GM04504 (cell line): Measurements from ENCODE around the gene WSB2.

ENCODE experiments used
- DNase-seq: peaks from one replicate; pipeline ENCODE4 v3.0.0-alpha.2; 2012; ENCODE audit warnings: low read depth

Gene WSB2

DNA sequence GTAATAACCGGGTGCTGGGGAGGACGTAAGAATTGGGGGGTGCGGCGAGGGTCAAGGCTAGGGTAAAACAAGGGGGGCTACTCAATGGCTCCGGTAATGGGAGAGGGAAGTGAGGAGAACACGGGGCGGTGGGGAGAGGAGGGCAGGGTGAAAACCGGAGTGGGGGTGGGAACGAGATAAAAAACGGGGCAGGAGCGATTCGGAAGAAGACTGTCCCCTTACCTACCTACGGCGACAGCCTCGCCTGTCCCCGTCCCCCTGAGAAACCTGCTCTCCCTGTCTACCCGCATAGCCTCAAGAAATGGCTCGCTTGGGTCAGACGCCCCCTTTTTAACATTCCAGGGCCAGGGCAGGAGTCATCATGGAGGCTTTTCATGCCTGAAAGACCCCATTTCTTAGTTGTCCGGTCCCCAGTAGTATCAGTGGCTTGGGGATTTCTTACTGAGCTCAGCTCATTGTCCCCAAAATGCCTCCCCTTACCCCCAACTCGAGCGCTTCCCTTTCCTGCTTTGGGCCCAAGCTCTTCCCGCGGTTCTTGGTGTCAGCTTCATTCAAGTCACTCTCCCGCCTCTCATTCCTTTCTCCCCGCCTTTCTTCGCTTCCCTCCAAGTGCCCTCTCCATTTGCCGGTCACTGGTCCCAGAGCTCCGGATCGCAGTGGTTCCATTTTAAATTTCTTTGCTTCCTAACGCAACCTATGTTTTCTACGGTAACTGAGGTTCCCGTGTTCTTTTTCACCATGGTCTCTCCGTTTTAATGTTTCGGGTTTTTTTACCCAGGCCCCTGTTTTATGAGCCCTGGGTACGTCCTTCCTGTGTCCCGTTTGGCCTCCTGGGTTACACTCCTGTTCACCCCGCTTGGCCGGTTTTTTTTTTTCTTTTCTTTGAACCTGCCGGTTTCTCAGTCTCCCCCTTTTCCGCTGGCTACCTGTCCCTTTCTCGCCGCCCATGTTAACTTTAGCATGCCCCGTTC is 1.2 kb upstream of the WSB2 start:
- DNase-seq = no peak

DNA sequence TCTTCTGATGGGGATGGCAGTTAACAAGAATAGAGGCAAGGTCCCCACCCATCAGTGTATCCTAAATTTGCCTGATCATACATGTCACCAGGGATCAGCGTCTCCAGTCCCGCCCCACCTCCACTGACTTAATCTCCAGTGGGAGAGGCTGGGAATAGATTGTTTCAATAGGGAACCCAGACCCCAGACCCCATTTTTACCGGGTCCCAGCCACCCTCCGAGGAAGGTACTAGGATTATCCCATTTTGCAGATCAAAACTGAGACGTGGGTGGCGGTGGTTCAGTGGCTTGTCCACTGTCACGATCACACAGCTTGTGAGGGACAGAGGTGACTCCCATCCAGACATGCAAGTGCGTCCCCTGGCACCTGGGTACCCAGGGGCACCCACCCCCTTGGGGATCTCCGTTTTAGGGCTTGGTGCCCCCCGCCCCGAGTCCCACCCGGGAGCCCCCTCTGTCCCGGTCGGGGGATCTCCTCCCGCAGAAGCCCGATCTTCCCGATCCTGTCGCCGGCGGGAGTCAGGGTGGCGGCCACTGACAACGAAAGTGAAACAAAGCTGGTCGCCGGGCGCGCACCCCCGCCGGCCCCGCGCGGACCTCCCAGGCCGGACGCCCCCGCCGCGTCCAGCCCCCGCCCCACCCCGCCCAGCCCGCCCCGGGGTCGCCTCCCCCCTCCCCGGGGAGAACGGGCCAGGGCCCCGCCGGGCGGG is 523 bp downstream of the WSB2 start:
- no peak for DNase-seq

DNA sequence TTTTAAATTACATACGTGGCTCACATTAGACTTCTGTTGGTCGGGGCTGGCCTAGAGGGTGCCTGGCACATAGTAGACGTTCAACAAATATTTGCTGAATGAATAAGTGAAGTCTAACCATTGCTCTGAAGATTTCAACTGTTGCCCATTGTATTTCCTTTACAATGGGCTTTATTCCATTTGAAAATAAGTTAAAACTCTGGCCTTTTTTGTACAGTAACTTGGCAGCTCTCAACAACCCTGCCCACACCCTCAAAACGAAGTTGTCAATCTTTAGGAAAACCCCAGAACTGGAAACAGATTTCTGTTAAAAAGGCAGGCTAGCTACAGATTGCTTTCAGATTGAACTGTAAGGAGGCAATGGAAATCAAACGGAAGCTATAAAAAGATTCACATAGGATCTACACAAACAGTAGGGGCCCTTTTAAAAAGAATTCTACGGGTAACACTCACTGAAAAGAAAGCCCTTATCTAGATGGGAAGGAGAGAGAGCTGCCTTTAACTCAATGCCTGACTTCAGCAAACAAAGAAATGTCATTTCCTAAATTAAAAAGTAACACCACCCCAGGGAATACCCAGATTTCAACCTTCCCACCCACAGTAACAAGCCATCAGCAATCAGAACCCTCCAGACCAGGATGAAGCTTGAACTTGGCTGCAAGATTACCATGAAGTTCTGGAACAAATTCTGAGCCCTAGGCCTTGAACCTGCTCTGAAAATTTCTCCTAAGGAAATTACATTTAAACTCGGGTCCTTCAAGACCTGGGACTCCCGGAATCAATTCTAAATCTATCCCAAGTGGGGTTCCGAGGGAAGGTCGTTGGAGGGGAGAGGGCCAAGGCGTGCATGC is 1.4 kb downstream of the WSB2 start:
- no peak for DNase-seq

DNA sequence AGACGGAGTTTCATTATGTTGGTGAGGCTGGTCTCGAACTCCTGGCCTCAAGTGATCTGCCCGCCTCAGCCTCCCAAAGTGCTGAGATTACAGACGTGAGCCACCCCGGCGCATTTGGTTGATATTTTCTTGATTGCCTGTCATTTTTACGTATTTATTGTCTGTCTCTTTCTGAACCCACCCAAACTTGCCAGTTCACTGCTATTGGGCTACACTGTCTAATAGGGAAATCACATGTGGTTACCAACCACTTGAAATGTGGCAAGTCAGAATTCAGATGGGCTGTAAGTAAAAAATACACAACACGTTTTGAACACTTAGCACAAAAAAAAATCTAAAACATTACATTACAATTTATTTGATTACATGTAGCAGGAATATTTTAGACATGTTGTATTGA is 2.1 kb downstream of the WSB2 start:
- DNase-seq = no peak

DNA sequence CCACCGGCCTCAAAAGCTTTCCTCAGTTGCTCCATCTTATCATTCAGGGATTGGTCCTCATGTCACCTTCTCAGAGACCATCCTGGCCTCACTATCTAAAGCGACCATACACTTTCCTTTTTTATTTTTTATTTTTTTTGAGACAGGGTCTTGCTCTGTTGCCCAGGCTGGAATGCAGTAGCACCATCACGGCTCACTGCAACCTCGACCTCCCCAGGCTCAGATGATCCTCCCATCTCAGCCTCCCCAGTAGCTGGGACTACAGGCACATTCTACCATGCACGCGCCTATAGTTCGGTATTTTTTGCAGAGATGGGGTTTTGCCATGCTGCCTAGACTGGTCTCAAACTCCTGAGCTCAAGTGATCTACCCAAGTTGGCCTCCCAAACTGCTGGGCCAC is 2.8 kb downstream of the WSB2 start:
- no peak for DNase-seq

DNA sequence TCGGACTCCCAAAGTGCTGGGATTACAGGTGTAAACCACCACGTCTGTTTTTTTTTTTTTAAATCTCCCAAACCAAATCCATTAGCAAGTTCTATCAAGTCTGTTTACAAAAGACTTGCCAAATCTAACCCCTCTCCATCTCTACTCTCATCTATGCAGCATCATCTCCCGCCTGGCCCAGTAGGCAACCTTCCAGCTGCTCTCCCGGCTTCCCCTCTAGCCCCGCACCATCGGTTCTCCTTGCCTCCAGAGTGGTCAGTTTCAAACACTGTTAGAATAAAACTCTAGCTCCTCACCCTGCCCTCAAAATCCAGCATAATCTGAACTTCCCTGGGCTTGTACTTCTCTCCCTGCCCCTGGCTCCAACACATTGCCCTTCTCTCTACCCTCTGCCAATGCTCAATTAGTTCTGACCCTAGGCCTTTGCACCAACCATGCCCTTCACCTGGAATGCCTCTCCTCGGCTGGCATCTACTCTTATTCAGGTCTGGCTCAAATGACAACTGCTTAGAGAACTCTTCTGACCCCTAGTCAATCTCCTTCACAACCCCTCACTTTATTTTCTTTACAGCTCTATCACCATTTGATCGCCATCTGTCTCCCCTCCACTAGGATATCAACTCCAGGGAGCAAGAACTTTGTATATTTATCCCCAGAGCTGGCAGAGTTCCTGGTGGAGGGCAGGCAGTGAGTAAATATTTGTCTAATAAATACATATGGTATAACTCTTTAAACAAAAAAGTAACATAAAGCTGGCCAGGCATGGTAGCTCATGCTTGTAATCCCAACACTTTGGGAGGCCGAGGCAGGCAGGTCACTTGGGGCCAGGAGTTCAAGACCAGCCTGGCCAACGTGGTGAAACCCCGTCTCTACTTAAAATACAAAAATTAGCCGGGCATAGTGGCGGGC is 4.9 kb downstream of the WSB2 start:
- DNase-seq = no peak

DNA sequence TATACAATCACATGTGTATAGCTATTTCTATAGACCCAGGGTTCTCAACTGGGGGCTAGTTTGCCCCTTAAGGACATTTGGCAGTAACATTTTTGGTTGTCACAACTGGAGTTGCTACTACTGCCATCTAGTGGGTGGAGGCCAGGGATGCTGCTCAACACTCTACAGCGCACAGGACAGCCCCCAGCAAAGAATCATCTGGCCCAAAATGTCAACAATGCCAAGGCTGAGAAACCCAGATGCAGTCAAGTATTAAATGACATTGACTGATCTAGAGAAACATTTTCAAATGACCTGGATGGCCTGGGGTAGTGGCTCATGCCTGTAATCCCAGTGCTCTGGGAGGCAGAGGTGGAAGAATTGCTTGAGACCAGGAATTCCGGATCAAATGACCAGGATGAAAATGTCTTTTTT is 5.8 kb downstream of the WSB2 start:
- DNase-seq = no peak

DNA sequence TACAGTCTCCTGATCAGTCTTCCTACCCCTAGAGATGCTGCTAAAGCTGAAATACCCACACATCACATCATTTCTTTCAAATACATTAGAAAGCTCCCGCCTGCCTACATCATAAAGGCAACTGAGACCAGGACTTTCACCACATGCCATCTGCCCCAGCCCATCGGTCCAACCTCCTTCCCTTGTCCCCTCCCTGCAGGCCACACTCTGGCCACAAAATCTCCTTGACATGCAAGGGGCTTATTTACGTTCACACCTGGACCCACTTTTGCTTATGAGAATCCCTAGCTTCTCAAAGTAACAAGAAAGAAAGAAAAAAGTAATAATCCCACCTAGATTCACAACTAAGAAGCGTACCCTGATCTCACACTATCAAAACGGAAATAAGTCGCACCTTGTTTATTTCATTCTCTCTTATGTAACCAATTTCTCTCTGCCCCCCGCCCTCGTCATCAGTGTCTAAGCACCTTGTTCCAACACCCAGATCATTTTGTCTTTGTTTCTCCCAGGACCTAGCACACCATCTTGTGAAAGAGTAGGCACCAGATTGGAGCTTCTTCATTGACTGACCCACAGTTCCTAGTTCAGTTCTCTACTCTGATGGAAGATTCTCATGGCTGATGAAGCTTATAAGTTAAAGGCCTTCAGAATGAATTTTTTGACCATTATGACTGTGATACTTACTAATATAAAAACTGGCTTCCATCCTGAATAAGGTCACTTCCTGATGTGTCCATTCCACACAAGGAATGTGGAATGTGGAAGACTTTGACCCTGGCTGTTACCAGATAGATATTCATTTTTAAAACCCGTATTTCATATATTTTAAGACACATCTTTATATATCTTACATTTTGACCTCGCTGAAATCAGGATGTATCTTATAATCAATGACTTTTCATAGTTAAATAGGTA is 7.7 kb downstream of the WSB2 start:
- no peak for DNase-seq

DNA sequence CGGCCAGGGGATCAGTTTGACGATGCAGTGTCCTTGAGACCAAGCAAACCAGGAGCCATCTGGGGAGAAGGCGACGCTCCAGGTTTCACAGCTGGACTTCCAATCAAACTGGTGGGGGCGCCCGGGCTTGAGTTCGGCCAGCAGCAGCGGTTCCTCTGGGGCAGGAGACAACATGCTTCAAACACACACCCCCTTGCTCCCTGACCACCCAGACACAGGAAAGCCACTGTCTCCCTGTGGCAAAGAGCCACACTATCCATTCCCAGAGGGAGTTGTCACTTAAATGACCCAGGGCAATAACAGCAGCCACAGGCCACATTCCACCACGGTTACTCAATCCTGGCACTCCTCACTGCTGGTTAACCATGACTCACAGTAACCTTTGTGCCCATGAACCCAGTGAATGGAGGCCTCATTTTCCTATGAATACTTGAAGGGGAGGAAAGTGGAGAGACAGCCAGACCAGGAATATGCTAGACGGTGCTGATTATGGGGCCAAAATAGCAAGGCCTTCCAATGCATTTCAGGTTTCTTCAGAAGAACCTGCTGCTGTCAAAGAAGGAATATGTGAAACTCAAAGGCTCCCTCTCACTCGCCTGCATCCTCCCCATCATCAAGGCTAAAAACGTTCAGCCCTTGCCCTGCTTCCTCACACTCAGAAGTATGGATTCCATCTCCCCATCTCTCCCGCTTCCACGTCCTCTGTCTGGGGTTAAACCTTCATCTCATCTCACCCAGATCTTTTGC is 8.5 kb downstream of the WSB2 start:
- peak; percentile 96 for DNase-seq

DNA sequence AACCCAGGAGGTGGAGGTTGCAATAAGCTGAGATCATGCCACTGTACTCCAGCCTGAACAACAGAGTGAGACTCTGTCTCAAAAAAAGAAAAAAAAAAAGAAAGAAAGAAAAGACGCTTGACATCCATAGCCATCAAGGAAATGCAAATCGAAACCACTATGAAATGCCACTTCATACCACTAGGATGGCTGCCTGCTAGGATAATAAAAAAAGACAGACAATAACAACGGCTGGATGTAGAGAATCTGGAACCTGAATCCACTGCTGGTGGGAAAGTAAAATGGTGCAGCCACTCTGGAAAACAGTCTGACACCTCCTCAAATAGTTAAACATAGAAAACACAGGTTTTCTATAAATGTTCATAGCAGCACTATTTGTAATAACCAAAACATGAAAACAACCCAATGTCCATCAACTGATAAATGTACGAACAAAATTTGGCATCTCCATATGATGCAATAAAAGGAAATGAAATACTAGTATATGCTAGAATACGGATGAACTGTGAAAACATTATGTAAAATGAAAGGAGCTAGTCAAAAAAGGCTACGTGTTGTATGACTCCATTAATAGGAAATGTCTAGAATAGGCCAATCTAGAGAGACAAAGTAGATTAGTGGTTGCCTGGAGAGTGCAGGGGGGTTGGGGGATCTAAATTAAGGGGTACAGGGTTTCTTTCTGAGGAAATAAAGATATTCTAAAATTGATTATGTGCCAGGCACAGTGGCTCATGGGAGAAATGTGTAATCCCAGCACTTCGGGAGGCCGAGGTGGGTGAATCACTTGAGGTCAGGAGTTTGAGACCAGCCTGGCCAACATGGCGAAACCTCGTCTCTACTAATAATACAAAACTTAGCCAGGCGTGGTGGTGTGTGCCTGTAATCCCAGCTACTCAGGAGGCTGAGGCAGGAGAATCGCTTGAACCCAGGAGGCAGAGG is 9.7 kb downstream of the WSB2 start:
- DNase-seq = no peak

DNA sequence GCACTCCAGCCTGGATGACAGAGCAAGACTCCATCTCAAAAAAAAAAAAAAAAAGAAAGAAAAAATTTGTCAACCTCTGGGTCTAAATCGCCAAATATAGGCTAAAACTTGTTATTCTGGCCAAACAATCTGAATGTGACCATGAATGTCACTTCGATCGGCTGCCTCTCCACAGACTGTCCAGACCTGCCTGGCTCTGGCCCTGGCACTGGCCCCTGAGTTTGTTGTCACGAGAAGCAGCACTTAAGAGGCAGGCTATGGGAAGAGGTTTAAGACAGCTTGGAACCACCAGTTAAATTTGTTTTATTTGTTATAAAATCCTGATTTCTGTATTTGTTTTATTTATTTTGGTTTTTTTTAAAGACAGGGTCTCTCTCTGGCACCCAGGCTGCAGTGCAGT is 14.5 kb downstream of the WSB2 start:
- DNase-seq = no peak

DNA sequence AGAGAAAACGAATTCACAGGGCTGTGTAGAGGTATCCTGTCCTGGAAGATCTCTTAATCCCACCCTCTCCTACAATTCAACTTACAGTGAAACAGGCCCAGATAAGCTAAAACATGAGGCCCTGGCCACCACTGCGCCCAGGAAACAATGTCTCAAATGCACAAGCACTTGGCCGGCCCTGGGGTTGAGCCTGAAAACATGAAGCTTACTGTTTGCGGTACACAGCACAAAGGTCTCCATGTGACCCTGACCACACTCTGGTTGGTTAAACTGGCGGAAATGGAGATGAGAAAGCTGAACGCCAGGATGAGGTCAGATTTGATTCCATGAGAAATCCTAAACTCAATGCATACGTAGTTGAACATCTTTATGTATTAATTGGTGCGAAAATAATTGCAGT is 16.4 kb downstream of the WSB2 start:
- no peak for DNase-seq

DNA sequence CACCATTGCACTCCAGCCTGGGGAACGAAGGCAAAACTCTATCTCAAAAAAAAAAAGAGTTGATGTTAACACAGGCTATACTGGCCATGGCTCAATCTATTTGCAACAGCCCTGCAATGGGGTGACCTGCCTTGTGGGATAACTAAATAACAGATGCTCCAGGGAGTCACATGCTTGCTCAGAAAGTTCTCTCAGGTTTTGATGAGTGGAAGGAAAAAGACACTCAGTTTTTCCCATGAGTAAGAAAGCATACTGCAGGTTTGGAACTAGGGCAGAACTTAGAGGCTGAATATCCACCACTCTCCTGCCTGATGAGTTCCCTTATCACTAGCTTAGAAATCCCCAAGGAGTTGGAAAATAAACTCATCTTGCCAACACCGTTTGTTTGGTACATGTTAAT is 16.9 kb downstream of the WSB2 start:
- no peak for DNase-seq

DNA sequence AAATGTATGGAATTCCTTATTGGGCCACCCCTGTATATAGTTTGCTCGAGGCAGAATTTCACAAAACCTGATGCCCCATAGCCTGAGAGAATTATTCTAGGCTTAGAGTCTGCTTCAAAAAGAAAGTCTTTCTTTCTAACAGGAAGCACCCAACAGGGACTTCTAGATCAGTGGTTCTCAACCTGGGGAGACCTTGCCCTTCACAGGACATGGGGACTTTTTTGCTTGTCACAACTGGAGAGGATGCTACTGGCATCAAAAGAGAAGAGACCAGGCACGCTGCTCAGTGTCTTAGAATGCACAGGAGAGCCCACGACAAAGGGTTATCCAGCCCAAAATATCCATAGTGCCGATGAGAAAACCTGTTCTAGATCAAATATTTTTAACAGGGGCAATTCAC is 18.9 kb downstream of the WSB2 start:
- no peak for DNase-seq

DNA sequence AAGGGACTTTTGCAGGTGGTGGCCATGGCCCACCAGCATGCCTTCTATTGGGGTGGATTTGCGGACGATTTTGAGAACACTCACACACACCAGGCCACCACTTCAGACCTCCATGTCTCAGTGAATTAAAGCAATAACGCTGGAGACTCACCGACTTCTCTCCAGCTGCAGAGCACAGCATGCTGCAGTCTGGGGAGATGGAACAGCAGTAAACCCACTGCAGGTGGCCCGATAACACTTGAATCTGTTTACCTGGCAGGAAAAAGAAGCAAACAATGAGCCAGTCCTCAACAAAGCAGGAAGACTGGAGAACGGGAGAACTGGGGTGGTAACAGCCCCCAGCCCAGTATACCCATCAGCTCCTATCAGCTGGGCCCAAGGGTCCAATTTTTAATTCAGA is 22.8 kb downstream of the WSB2 start:
- no peak for DNase-seq

DNA sequence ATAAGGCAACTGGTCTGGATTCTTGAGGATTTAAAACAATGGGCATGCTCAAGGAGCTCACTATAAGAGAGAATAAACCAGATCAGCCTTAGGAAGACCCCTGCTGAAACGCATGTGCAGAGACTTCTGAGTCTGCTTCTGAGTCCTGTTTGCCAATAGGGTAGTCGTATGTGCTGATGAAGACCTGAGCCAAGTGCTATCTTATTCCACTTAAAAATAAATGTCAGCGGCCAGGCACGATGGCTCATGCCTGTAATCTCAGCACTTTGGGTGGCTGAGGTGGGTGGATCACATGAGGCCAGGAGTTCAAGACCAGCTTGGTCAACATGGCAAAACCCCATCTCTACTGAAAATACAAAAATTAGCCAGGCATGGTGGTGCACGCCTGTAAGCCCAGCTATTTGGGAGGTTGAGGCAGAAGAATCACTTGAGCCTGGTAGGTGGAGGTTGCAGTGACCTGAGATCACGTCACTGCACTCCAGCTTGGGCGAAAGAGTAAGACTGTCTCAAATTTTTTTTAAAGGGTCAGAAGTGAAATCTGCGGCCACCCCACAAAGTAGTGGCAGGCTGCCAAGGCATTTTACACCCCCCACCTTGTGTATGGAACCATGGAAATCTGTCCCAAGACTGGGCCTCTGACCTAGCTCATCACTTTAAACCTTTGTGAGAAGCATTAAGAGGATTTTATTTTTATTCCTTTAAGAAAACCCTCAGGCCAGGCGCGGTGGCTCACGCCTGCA is 24.1 kb downstream of the WSB2 start:
- DNase-seq = no peak

DNA sequence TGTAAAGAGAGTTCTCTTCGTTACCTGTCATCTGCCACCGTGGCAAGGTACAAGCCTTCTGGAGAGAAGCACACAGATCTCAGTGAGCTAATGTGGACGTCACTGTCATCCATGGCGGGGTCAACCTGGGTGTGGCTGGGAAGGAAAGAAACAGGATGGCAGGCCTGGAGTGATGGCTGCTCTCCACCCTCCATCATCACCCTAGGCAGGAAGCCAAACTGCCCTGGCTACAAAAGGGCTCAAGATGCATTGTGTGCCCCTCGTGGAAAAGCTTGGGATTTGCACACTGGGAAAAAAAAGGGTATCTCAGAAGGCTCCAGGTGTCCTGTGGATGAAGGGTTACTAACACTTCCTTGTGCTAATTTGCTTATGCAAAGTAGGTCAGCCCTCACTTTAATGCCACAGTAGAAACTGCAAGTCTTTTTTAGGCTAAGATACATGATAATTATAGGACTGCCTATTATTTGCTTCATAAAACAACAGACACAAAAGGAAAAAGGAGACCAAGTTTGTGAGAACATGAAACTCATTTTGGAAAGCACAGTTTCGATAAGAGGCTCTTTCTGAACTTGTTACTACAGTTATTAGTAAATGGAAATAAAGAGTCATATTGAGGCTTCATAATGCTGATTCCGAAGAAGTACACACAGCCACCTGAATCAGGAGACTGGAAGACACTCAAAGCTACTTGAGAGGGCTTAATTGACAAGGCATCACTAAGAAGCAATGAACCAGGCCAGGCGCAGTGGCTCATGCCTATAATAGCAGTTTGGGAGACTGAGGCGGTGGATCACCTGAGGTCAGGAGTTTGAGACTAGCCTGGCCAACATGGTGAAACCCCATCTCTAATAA is 25.6 kb downstream of the WSB2 start:
- no peak for DNase-seq
